Measurements from ENCODE around the gene HOMER3.
"Not testable (repeated sequence)": the region's sequence is repeated elsewhere in the genome, so short reads cannot be mapped to it uniquely, and the experiment has no call there.

Gene HOMER3

GRCh38 chr19:18922228-18922985, 18.6 kb downstream of the HOMER3 start:
- no peak for DNase-seq

- no peak for DNase-seq
These were observed 19.4 kb downstream of the HOMER3 start for GRCh38 chr19:18921593-18921992.

GRCh38 chr19:18920400-18920799, 20.6 kb downstream of the HOMER3 start:
- DNase-seq: no peak

- DNase-seq: no peak
These were observed 21.2 kb downstream of the HOMER3 start for GRCh38 chr19:18919900-18920214.

- peak; percentile 99 for DNase-seq
These were observed 21.7 kb downstream of the HOMER3 start, which contains the start of the genes COPE and DDX49 for GRCh38 chr19:18919086-18919899. TSS of gene COPE (minus strand) at chr19:18919387. CDS start at chr19:18919348, 39 bp downstream. TSS of gene DDX49 (plus strand) at chr19:18919715. CDS start at chr19:18919742, 27 bp downstream.

- not testable (repeated sequence) for DNase-seq
These were observed 23.4 kb downstream of the HOMER3 start for GRCh38 chr19:18917593-18917992.

- peak; percentile 21 for DNase-seq
These were observed 25.4 kb downstream of the HOMER3 start for GRCh38 chr19:18915639-18916038.

GRCh38 chr19:18913466-18913865, 27.6 kb downstream of the HOMER3 start:
- no peak for DNase-seq

GRCh38 chr19:18912933-18913332, 28.1 kb downstream of the HOMER3 start:
- DNase-seq: no peak

- DNase-seq: no peak
These were observed 30.1 kb downstream of the HOMER3 start for GRCh38 chr19:18910801-18911436.

GRCh38 chr19:18910010-18910409, 31.0 kb downstream of the HOMER3 start:
- no peak for DNase-seq

GRCh38 chr19:18908917-18909619, 31.9 kb downstream of the HOMER3 start:
- DNase-seq: no peak

- no peak for DNase-seq
These were observed 34.2 kb downstream of the HOMER3 start for GRCh38 chr19:18906605-18907519.

GRCh38 chr19:18905513-18906236, 35.3 kb downstream of the HOMER3 start:
- DNase-seq: no peak

GRCh38 chr19:18905058-18905456, 36.0 kb downstream of the HOMER3 start:
- DNase-seq: no peak

GRCh38 chr19:18904334-18905057, 36.5 kb downstream of the HOMER3 start:
- no peak for DNase-seq

GRCh38 chr19:18903156-18904037, 37.6 kb downstream of the HOMER3 start:
- no peak for DNase-seq

GRCh38 chr19:18902519-18902918, 38.5 kb downstream of the HOMER3 start:
- DNase-seq: not testable (repeated sequence)

GRCh38 chr19:18901491-18901890, 39.5 kb downstream of the HOMER3 start:
- DNase-seq: no peak

Data from NCI-H1694 treated with DMSO at 0.1 percent for 48 hours (cell line).